ENCODE data around the gene TBCB. TPM values are rescaled to one million over a fixed set of nuclear protein-coding genes. Genes with fewer than 3 reads are reported as not detected.

Gene TBCB
- total and polyA plus RNA-seq, 7 donors: 44.4 to 115 (median 65.9) TPM

- peak overlapping the region; percentile 89 for H3K27ac ChIP-seq
- H3K36me3 ChIP-seq (ENCODE audit: insufficient read depth in 1 of 2, low read depth in 1 of 2): peaks cover 0 to 54% of the 10 kb centered on the region in 2 donors
- no peaks in the 10 kb centered on the region for H3K27me3 ChIP-seq (ENCODE audit: insufficient read depth in 3 of 3, low read length in 2 of 3)
- no peaks in the 10 kb centered on the region for H3K9me3 ChIP-seq
- no peak for DNase-seq
- no peak for TF ChIP-seq CTCF (IDR thresholded peaks at IDR 0.05)
- WGBS, 3 donors: 84 to 88% (median 85%) methylated on average over 34 of the region's 34 CpGs
- peaks cover 15% of the 10 kb centered on the region for H3K4me1 ChIP-seq
- peak overlapping the region; percentile 93 for H3K4me3 ChIP-seq
- no peak for ATAC-seq
- intact Hi-C loops (cut with DNase I): loop anchor here (5.0 to 10.0 kb wide), 2 partner anchors 56 to 119 kb away; partner anchors contain the start of gene SDHAF1 (in 1 of the 2)
Measured at GRCh38 chr19:36113425-36113824, 1.8 kb upstream of the TBCB start.

GRCh38 chr19:36113894-36114720 is 1.2 kb upstream of the TBCB start:
- Histone ChIP-seq H3K4me3 (peak overlapping the region; percentile 93), H3K9me3 (no peaks in the 10 kb centered on the region), H3K4me1 (peaks cover 15% of the 10 kb centered on the region), H3K27me3 (ENCODE audit: insufficient read depth in 3 of 3, low read length in 2 of 3) (no peaks in the 10 kb centered on the region), H3K36me3 (ENCODE audit: insufficient read depth in 1 of 2, low read depth in 1 of 2) (peaks cover 2 to 61% of the 10 kb centered on the region in 2 donors), H3K27ac (peak overlapping the region; percentile 89)
- 7 to 10% (median 10%) methylated on average over 42 to 48 of the region's 48 CpGs for WGBS, 3 donors
- intact Hi-C loops (cut with DNase I): loop anchor here (2.0 to 10.0 kb wide), 3 partner anchors 57 to 119 kb away; partner anchors contain the start of genes SDHAF1 (in 1 of the 2), THAP8 (in 1 of the 2) and WDR62 (in 1 of the 2)
- DNase-seq (peak in 1 of 2 donors; percentile 33), ATAC-seq (peak in 3 of 4 donors; percentile 1 to 18 (median 4))
- TF ChIP-seq CTCF (IDR thresholded peaks at IDR 0.05): no peak

GRCh38 chr19:36114721-36115452 is 381 bp upstream of the TBCB start, which contains the start of gene POLR2I:
TSS of gene POLR2I (minus strand) at chr19:36114875. CDS start at chr19:36114856, 19 bp downstream.
- 0 to 1% (median 0%) methylated on average over 55 to 60 of the region's 60 CpGs for WGBS, 3 donors
- H3K4me3 ChIP-seq: peak within 1 kb of the TSS; percentile 93
- DNase-seq: peak; percentile 99
- H3K4me1 ChIP-seq: peaks cover 15% of the 10 kb centered on the region
- TF ChIP-seq CTCF (IDR thresholded peaks at IDR 0.05): no peak
- H3K27me3 ChIP-seq (ENCODE audit: insufficient read depth in 3 of 3, low read length in 2 of 3): no peaks in the 10 kb centered on the region
- peak within 1 kb of the TSS; percentile 89 for H3K27ac ChIP-seq
- intact Hi-C loops (cut with DNase I): loop anchor here (2.0 to 10.0 kb wide), 3 partner anchors 58 to 120 kb away; partner anchors contain the start of genes SDHAF1 (in 1 of the 2), THAP8 (in 1 of the 2) and WDR62 (in 1 of the 2)
- H3K36me3 ChIP-seq (ENCODE audit: insufficient read depth in 1 of 2, low read depth in 1 of 2): peaks cover 2 to 67% of the 10 kb centered on the region in 2 donors
- no peaks in the 10 kb centered on the region for H3K9me3 ChIP-seq
- peak; percentile 93 to 95 (median 95) for ATAC-seq

GRCh38 chr19:36116344-36116637 is 1.0 kb downstream of the TBCB start:
- Histone ChIP-seq H3K4me3 (peak overlapping the region; percentile 93), H3K36me3 (ENCODE audit: insufficient read depth in 1 of 2, low read depth in 1 of 2) (peaks cover 2 to 65% of the 10 kb centered on the region in 2 donors), H3K27ac (peak overlapping the region; percentile 89), H3K9me3 (no peaks in the 10 kb centered on the region), H3K4me1 (peaks cover 15% of the 10 kb centered on the region), H3K27me3 (ENCODE audit: insufficient read depth in 3 of 3, low read length in 2 of 3) (no peaks in the 10 kb centered on the region)
- intact Hi-C loops (cut with DNase I): loop anchor here in 1 of 2 donors (10.0 kb wide), 1 partner anchor 121 kb away; the partner anchor contains the start of gene SDHAF1
- ATAC-seq (no peak), DNase-seq (no peak)
- TF ChIP-seq CTCF (IDR thresholded peaks at IDR 0.05): no peak
- 93 to 94% (median 93%) methylated on average over 1 of the region's 1 CpG for WGBS, 3 donors
